BLaER1 (cell line): Measurements from ENCODE around the gene EZR.

Experiments used
- H3K27ac ChIP-seq: shearing (Covaris generic); formaldehyde crosslinking; 2 replicates; pipeline ENCODE4 v1.8.1; 2022
- H3K27me3 ChIP-seq: shearing (Covaris generic); formaldehyde crosslinking; 2 replicates; pipeline ENCODE4 v1.8.1; 2022
- H3K36me3 ChIP-seq: shearing (Covaris generic); formaldehyde crosslinking; 2 replicates; pipeline ENCODE4 v1.8.1; 2022
- H3K4me1 ChIP-seq: shearing (Covaris generic); formaldehyde crosslinking; 2 replicates; pipeline ENCODE4 v1.8.1; 2022
- H3K4me2 ChIP-seq: shearing (Covaris generic); formaldehyde crosslinking; 2 replicates; pipeline ENCODE4 v1.8.1; 2022
- H3K4me3 ChIP-seq: shearing (Covaris generic); formaldehyde crosslinking; 2 replicates; pipeline ENCODE4 v1.8.1; 2022
- H3K9ac ChIP-seq: shearing (Covaris generic); formaldehyde crosslinking; 2 replicates; pipeline ENCODE4 v1.8.1; 2022
- H3K9me3 ChIP-seq: shearing (Covaris generic); formaldehyde crosslinking; 2 replicates; pipeline ENCODE4 v1.8.1; 2022
- H4K20me1 ChIP-seq: shearing (Covaris generic); formaldehyde crosslinking; 2 replicates; pipeline ENCODE4 v1.8.1; 2022
- Cebpa-rat ChIP-seq: shearing (Covaris generic); IDR thresholded peaks from 2 replicates; pipeline ENCODE4 v1.8.1; 2022

The EZR gene

GRCh38 chr6:158765499-158766068 lies 53.6 kb downstream of the EZR start:
- Histone ChIP-seq H3K4me3 (no peak overlapping the region), H3K9ac (no peak overlapping the region), H3K4me1 (peaks cover 99% of the 10 kb centered on the region), H3K4me2 (no peak overlapping the region), H3K36me3 (peaks cover 58% of the 10 kb centered on the region), H3K9me3 (no peaks in the 10 kb centered on the region), H3K27me3 (no peaks in the 10 kb centered on the region; the same call in 1 of the 2 replicates), H4K20me1 (peaks cover 40% of the 10 kb centered on the region), H3K27ac (no peak overlapping the region)
- TF ChIP-seq Cebpa-rat = no peak

GRCh38 chr6:158764926-158765325 lies 54.2 kb downstream of the EZR start:
- no peak for TF ChIP-seq Cebpa-rat
- H3K4me3 ChIP-seq = no peak overlapping the region
- H3K4me2 ChIP-seq = peak overlapping the region; percentile 71
- H3K9ac ChIP-seq = no peak overlapping the region
- H3K36me3 ChIP-seq = peaks cover 52% of the 10 kb centered on the region
- H4K20me1 ChIP-seq = peaks cover 34% of the 10 kb centered on the region
- peaks cover 99% of the 10 kb centered on the region for H3K4me1 ChIP-seq
- H3K9me3 ChIP-seq = no peaks in the 10 kb centered on the region
- H3K27me3 ChIP-seq = no peaks in the 10 kb centered on the region; the same call in 1 of the 2 replicates
- H3K27ac ChIP-seq = no peak overlapping the region

- Histone ChIP-seq H4K20me1 (peaks cover 29% of the 10 kb centered on the region), H3K4me3 (no peak overlapping the region), H3K27me3 (no peaks in the 10 kb centered on the region; the same call in 1 of the 2 replicates), H3K36me3 (peaks cover 46% of the 10 kb centered on the region), H3K27ac (peak overlapping the region; percentile 36; the same call in 1 of the 2 replicates), H3K9me3 (no peaks in the 10 kb centered on the region), H3K4me2 (peak overlapping the region; percentile 71), H3K4me1 (peaks cover 99% of the 10 kb centered on the region), H3K9ac (peak overlapping the region; percentile 25; the same call in 1 of the 2 replicates)
- no peak for TF ChIP-seq Cebpa-rat
Observed at GRCh38 chr6:158764183-158764849, 54.9 kb downstream of the EZR start.

GRCh38 chr6:158763434-158764182 lies 55.6 kb downstream of the EZR start:
- no peak for TF ChIP-seq Cebpa-rat
- peaks cover 22% of the 10 kb centered on the region for H4K20me1 ChIP-seq
- H3K27me3 ChIP-seq = no peaks in the 10 kb centered on the region; the same call in 1 of the 2 replicates
- H3K36me3 ChIP-seq = peaks cover 39% of the 10 kb centered on the region
- H3K4me2 ChIP-seq = peak overlapping the region; percentile 71
- H3K4me1 ChIP-seq = peaks cover 99% of the 10 kb centered on the region
- peak overlapping the region; percentile 44; the same call in 1 of the 2 replicates for H3K27ac ChIP-seq
- no peaks in the 10 kb centered on the region for H3K9me3 ChIP-seq
- peak overlapping the region; percentile 25 for H3K9ac ChIP-seq
- H3K4me3 ChIP-seq = no peak overlapping the region

GRCh38 chr6:158762787-158763433 lies 56.3 kb downstream of the EZR start:
- no peaks in the 10 kb centered on the region for H3K9me3 ChIP-seq
- TF ChIP-seq Cebpa-rat = no peak
- H3K27me3 ChIP-seq = no peaks in the 10 kb centered on the region; the same call in 1 of the 2 replicates
- H3K4me1 ChIP-seq = peaks cover 98% of the 10 kb centered on the region
- H3K4me3 ChIP-seq = no peak overlapping the region
- H3K36me3 ChIP-seq = peaks cover 32% of the 10 kb centered on the region
- peaks cover 15% of the 10 kb centered on the region for H4K20me1 ChIP-seq
- H3K9ac ChIP-seq = peak overlapping the region; percentile 25; the same call in 1 of the 2 replicates
- H3K4me2 ChIP-seq = peak overlapping the region; percentile 71
- peak overlapping the region; percentile 44; the same call in 1 of the 2 replicates for H3K27ac ChIP-seq

GRCh38 chr6:158761746-158762145 lies 57.4 kb downstream of the EZR start:
- H3K9ac ChIP-seq = no peak overlapping the region
- no peak for TF ChIP-seq Cebpa-rat
- H3K4me1 ChIP-seq = peaks cover 95% of the 10 kb centered on the region
- no peaks in the 10 kb centered on the region; the same call in 1 of the 2 replicates for H3K27me3 ChIP-seq
- H3K4me3 ChIP-seq = no peak overlapping the region
- H3K9me3 ChIP-seq = no peaks in the 10 kb centered on the region
- peaks cover 30% of the 10 kb centered on the region for H3K36me3 ChIP-seq
- H3K27ac ChIP-seq = no peak overlapping the region
- H4K20me1 ChIP-seq = peaks cover 6% of the 10 kb centered on the region; the same call in 1 of the 2 replicates
- H3K4me2 ChIP-seq = peak overlapping the region; percentile 74

- no peak for TF ChIP-seq Cebpa-rat
- peaks cover 85% of the 10 kb centered on the region for H3K4me1 ChIP-seq
- H3K27ac ChIP-seq = no peak overlapping the region
Observed at GRCh38 chr6:158760618-158761250, 58.4 kb downstream of the EZR start.

GRCh38 chr6:158759966-158760617 lies 59.1 kb downstream of the EZR start:
- no peak overlapping the region for H3K9ac ChIP-seq
- peaks cover 79% of the 10 kb centered on the region for H3K4me1 ChIP-seq
- H3K9me3 ChIP-seq = no peaks in the 10 kb centered on the region
- H4K20me1 ChIP-seq = peaks cover 6% of the 10 kb centered on the region; the same call in 1 of the 2 replicates
- TF ChIP-seq Cebpa-rat = no peak
- peak overlapping the region; percentile 74 for H3K4me2 ChIP-seq
- no peaks in the 10 kb centered on the region; the same call in 1 of the 2 replicates for H3K27me3 ChIP-seq
- H3K27ac ChIP-seq = 0 out of 2 replicates have a peak overlapping the region, but pooled peaks have one; percentile 13
- H3K36me3 ChIP-seq = peaks cover 14% of the 10 kb centered on the region
- no peak overlapping the region for H3K4me3 ChIP-seq

More at GRCh38 chr6:158760618-158761250, 58.4 kb downstream of the EZR start:
- peak overlapping the region; percentile 74 for H3K4me2 ChIP-seq
- H3K9me3 ChIP-seq = no peaks in the 10 kb centered on the region
- H3K9ac ChIP-seq = no peak overlapping the region
- no peak overlapping the region for H3K4me3 ChIP-seq
- H3K36me3 ChIP-seq = peaks cover 20% of the 10 kb centered on the region
- H4K20me1 ChIP-seq = peaks cover 6% of the 10 kb centered on the region; the same call in 1 of the 2 replicates
- no peaks in the 10 kb centered on the region; the same call in 1 of the 2 replicates for H3K27me3 ChIP-seq
